IMR-90 (cell line): ENCODE results near the gene OCIAD1.

Experiments used
- CEBPB ChIP-seq: IDR thresholded peaks from 2 replicates; pipeline ENCODE4 v1.6.1; 2012; ENCODE audit warnings: low read depth, low read length, improper control_type of control experiment
- MAZ ChIP-seq: IDR thresholded peaks from 2 replicates; pipeline ENCODE4 v1.6.1; 2012; ENCODE audit warnings: low read depth, mild to moderate bottlenecking, low read length, improper control_type of control experiment, moderate library complexity, borderline replicate concordance
- NFE2L2 ChIP-seq: fragments of 150-350 bp; IDR thresholded peaks from 2 replicates; pipeline ENCODE4 v1.6.1; 2016; ENCODE audit warnings: low read depth, mild to moderate bottlenecking, low read length
- POLR2A ChIP-seq: IDR thresholded peaks from 2 replicates; pipeline ENCODE4 v1.6.1; 2012; ENCODE audit warnings: mild to moderate bottlenecking, low read depth, low read length
- RFX5 ChIP-seq: IDR thresholded peaks from 2 replicates; pipeline ENCODE4 v1.8.0; 2012; ENCODE audit warnings: low read depth, mild to moderate bottlenecking, low read length, moderate library complexity
- TF ChIP-seq, protein P1 (sequence below): conservative IDR thresholded peaks from 2 replicates; pipeline ENCODE4 v1.5.1; 2012; ENCODE audit warnings: mild to moderate bottlenecking, low read depth, low read length, improper control_type of control experiment
- TF ChIP-seq, protein P2 (sequence below): fragments of 150-350 bp; IDR thresholded peaks from 2 replicates; pipeline ENCODE4 v1.6.1; 2017; ENCODE audit warnings: mild to moderate bottlenecking, antibody characterized with exemption, low read length, low read depth

DNA sequence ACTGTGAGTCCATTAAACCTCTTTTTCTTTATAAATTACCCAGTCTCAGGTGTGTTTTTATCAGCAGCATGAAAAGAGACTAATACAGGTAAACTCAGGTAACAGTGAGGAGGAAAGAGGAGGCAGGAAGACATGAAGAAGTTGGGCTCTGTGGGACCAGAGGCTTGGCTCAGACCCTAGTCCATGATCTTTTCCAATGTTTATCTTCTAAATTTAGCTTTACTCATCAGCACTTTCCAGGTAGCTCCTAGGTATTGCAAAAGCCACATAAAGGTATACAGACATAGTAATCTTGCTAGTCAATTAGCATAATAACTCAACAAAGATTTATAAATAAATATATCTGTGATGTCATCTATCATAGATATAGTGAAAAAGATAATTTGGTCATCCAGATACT is 39.6 kb upstream of the OCIAD1 start:
- TF ChIP-seq CEBPB (no peak), NFE2L2 (no peak), POLR2A (no peak), RFX5 (no peak), MAZ (no peak)
- TF ChIP-seq, protein P1, sequence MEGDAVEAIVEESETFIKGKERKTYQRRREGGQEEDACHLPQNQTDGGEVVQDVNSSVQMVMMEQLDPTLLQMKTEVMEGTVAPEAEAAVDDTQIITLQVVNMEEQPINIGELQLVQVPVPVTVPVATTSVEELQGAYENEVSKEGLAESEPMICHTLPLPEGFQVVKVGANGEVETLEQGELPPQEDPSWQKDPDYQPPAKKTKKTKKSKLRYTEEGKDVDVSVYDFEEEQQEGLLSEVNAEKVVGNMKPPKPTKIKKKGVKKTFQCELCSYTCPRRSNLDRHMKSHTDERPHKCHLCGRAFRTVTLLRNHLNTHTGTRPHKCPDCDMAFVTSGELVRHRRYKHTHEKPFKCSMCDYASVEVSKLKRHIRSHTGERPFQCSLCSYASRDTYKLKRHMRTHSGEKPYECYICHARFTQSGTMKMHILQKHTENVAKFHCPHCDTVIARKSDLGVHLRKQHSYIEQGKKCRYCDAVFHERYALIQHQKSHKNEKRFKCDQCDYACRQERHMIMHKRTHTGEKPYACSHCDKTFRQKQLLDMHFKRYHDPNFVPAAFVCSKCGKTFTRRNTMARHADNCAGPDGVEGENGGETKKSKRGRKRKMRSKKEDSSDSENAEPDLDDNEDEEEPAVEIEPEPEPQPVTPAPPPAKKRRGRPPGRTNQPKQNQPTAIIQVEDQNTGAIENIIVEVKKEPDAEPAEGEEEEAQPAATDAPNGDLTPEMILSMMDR = no peak
- TF ChIP-seq, protein P2, sequence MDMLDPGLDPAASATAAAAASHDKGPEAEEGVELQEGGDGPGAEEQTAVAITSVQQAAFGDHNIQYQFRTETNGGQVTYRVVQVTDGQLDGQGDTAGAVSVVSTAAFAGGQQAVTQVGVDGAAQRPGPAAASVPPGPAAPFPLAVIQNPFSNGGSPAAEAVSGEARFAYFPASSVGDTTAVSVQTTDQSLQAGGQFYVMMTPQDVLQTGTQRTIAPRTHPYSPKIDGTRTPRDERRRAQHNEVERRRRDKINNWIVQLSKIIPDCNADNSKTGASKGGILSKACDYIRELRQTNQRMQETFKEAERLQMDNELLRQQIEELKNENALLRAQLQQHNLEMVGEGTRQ = no peak
